Left ventricle myocardium inferior (tissue), 1 donor: ENCODE data around the gene MGAT4A. TPM values are rescaled to one million over a fixed set of nuclear protein-coding genes. Genes with fewer than 3 reads are reported as not detected.

Source experiments
- DNase-seq: peaks from one replicate; pipeline ENCODE4 v3.0.0-alpha.2; 2020
- H3K27ac ChIP-seq: fragments of 200-600 bp; replicated peaks from 2 replicates; pipeline ENCODE4 v1.8.0; 2021
- H3K27me3 ChIP-seq: fragments of 200-600 bp; 2 replicates; pipeline ENCODE4 v1.8.0; 2021; ENCODE audit warnings: low read depth
- H3K36me3 ChIP-seq: fragments of 200-600 bp; 2 replicates; pipeline ENCODE4 v1.8.0; 2021
- H3K4me1 ChIP-seq: fragments of 200-600 bp; 2 replicates; pipeline ENCODE4 v1.8.0; 2021
- H3K4me3 ChIP-seq: fragments of 200-600 bp; 2 replicates; pipeline ENCODE4 v1.8.0; 2021; ENCODE audit warnings: mild to moderate bottlenecking, moderate library complexity
- H3K9me3 ChIP-seq: fragments of 200-600 bp; replicated peaks from 2 replicates; pipeline ENCODE4 v1.8.0; 2021
- CTCF ChIP-seq: fragments of 200-600 bp; IDR thresholded peaks from 2 replicates; pipeline ENCODE4 v1.8.0; 2021; ENCODE audit warnings: antibody characterized with exemption, mild to moderate bottlenecking, borderline replicate concordance
- intact Hi-C: fragments of 100-400 bp; cut with micrococcal nuclease; formaldehyde crosslinking; loops from one replicate; pipeline ENCODE4 v1.11.0; 2022
- total RNA-seq: library from RNA; stranded (reverse); fragmentation: NEBNext Ultra II Directional; extraction: Animal tissue kit (Norgen Biotek cat#: 25700); gene quantifications from one replicate; pipeline ENCODE4 v1.2.1, GENCODE V29; 2021
- donor health status: DM: no; HTN: yes; CAD: no; lungs with severe emphysema.

Gene MGAT4A
- total RNA-seq, 1 donor from 2014 or later = 18.4 TPM

GRCh38 chr2:98583816-98584618 is 146.9 kb downstream of the MGAT4A start:
- no peak overlapping the region for H3K27ac ChIP-seq
- DNase-seq = no peak
- no peaks in the 10 kb centered on the region for H3K27me3 ChIP-seq
- TF ChIP-seq CTCF = no peak
- H3K36me3 ChIP-seq = peaks cover 62% of the 10 kb centered on the region
- intact Hi-C loops = no loop called here
- no peak overlapping the region for H3K4me3 ChIP-seq
- peaks cover 9% of the 10 kb centered on the region for H3K4me1 ChIP-seq
- H3K9me3 ChIP-seq = no peaks in the 10 kb centered on the region

GRCh38 chr2:98583276-98583675 is 147.7 kb downstream of the MGAT4A start:
- peaks cover 68% of the 10 kb centered on the region for H3K36me3 ChIP-seq
- intact Hi-C loops = no loop called here

GRCh38 chr2:98582523-98582922 is 148.4 kb downstream of the MGAT4A start:
- DNase-seq = no peak
- no peaks in the 10 kb centered on the region for H3K9me3 ChIP-seq
- H3K4me1 ChIP-seq = peaks cover 13% of the 10 kb centered on the region
- H3K36me3 ChIP-seq = peaks cover 69% of the 10 kb centered on the region
- no peak overlapping the region for H3K4me3 ChIP-seq
- intact Hi-C loops = no loop called here
- TF ChIP-seq CTCF = no peak
- H3K27me3 ChIP-seq = no peaks in the 10 kb centered on the region
- H3K27ac ChIP-seq = no peak overlapping the region

More at GRCh38 chr2:98583276-98583675, 147.7 kb downstream of the MGAT4A start:
- Histone ChIP-seq H3K27ac (no peak overlapping the region), H3K4me3 (no peak overlapping the region), H3K4me1 (peaks cover 11% of the 10 kb centered on the region), H3K9me3 (no peaks in the 10 kb centered on the region), H3K27me3 (no peaks in the 10 kb centered on the region)
- DNase-seq = no peak
- no peak for TF ChIP-seq CTCF

GRCh38 chr2:98580656-98581284 is 150.2 kb downstream of the MGAT4A start:
- Histone ChIP-seq H3K27me3 (no peaks in the 10 kb centered on the region), H3K9me3 (no peaks in the 10 kb centered on the region), H3K27ac (no peak overlapping the region), H3K36me3 (peaks cover 73% of the 10 kb centered on the region), H3K4me1 (peaks cover 20% of the 10 kb centered on the region), H3K4me3 (no peak overlapping the region)
- no peak for TF ChIP-seq CTCF
- no peak for DNase-seq
- intact Hi-C loops = no loop called here

- Histone ChIP-seq H3K27ac (peak overlapping the region; percentile 36), H3K9me3 (no peaks in the 10 kb centered on the region), H3K27me3 (no peaks in the 10 kb centered on the region), H3K36me3 (peaks cover 69% of the 10 kb centered on the region), H3K4me3 (no peak overlapping the region), H3K4me1 (peaks cover 20% of the 10 kb centered on the region)
- DNase-seq = no peak
- intact Hi-C loops = no loop called here
- no peak for TF ChIP-seq CTCF
Measured at GRCh38 chr2:98579926-98580325, 151.0 kb downstream of the MGAT4A start.
